C1 segment of cervical spinal cord (tissue), 14 donors: ENCODE measurements around the gene PLA2G2A.
A peak's percentile ranks its signal among the peaks of the same experiment; 100 is the strongest.
"Not testable (repeated sequence)": the region's sequence is repeated elsewhere in the genome, so short reads cannot be mapped to it uniquely, and the experiment has no call there.

Experiments
- DNase-seq, 14 donors: peaks; one replicate each; lab custom pipeline; 2025; lab: John Stamatoyannopoulos, UW

Gene PLA2G2A

GRCh38 chr1:19979494-19979977, at the start of gene PLA2G2A:
PLA2G2A (minus strand) TSS chr1:19979618; CDS start chr1:19978773, 845 bp downstream.
- no peak for DNase-seq

GRCh38 chr1:20028726-20029125, 49.3 kb upstream of the PLA2G2A start:
- DNase-seq = no peak

- no peak for DNase-seq
These were observed 48.7 kb upstream of the PLA2G2A start for GRCh38 chr1:20028125-20028524.

DNA sequence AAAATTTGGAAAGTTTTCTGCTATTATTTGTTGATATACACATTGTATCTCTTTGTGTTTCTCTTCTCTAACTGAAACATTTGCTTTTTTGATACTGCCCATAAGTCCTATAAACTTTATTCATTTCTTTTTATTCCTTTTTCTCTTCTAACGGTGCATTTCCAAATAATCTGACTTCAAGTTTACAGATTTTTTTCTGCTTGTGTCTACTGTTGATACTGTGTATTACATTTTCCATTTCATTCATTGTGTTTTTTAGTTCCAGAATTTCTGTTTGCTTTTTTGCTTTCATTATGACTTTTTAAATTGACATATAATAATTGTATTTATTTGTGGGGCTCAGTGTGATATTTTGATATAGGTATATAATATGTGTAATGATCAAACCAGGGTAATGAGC, 38.3 kb upstream of the PLA2G2A start:
- no peak for DNase-seq

DNA sequence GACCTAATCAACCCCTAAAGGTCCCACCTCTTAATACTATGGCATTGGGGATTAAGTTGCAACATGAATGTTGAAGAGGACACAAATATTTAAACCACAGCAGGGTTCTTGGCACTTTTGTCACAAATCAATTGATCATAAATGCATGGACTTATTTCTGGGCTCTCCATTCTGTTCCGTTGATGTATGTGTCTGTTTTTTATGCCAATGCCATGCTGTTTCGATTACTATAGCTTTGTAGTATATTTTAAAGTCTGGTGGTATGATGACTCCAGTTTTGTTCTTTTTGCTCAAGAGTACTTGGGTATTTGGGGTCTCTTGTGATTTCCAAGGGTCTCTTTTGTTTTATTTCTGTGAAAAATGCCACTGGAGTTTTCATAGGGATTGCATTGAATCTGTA, 34.7 kb upstream of the PLA2G2A start:
- DNase-seq = no peak

DNA sequence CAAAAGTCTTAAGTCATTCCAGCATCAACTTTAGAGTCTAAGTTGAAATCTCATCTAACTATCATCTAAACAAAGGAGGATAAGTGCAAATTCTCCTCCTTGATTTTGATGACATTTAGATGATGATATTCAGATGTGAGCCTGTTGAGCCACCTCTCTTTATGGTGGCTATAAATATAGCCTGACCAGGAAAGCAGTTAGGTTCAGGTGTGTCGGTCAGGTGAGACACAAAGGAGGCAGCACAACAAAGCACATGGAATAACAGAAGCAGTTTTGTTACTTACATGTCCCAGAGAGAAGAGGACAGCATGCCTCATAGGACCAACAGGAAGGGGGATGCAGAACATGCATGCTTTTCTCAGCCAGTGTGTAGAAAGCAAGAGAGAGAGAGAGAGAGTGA, 30.6 kb upstream of the PLA2G2A start:
- DNase-seq = no peak

- DNase-seq = no peak
These were observed 29.8 kb upstream of the PLA2G2A start for GRCh38 chr1:20009212-20009611.

DNA sequence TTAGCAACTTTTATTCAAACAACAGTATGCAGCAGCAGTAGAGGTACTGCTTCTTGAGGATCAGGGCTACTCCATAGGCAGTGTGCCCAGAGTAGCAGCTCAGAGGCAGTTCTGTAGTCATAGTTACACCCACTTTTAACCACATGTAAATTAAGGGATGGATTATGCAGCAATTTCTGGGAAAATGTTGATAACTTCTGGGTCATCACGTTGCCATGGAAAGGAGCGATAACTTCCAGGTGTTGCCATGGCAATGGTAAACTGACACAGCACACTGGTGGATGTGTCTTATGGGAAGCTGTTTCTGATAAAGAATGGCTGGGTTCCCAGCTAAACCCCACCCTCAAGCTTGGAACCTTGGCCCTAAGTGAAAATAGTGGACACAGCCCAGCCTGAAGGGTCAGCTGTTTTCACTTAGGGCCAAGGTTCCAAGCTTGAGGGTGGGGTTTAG, 29.0 kb upstream of the PLA2G2A start:
- no peak for DNase-seq

- not testable (repeated sequence) for DNase-seq
These were observed 19.4 kb upstream of the PLA2G2A start for GRCh38 chr1:19998823-19999222.

DNA sequence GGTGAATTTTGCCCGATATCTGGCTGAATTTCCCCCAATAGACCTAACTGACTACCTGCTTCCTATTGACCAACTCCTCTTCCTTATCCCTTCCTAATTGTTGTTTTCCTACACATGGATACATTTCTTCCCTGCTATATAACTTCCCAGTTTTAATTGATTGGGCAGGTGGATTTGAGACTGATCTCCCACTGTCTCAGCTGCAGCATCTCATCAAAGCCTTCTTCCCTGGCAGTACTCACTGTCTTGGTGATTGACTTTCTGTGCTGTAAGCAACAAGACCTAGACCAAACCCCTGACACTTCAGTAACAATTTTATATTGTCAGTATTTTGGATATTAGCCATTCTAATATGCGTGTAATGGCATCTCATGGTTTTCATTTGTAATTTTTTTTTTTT, 11.3 kb upstream of the PLA2G2A start:
- no peak for DNase-seq

DNA sequence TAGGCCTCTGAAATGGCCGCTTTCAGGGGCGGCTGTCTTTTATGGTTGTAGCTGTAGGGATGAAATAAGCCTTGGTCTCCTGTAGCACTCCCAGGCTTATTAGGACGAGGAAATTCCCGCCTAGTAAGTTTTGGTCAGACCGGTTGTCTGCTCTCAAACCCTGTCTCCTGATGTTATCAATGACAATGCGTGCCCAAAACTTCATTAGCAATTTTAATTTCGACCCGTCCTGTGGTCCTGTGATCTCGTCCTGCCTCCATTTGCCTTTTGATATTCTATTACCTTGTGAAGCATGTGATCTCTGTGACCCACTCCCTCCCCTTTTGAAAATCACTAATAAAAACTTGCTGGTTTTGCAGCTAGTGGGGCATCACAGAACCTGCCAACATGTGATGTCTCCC, 10.8 kb upstream of the PLA2G2A start:
- not testable (repeated sequence) for DNase-seq

DNA sequence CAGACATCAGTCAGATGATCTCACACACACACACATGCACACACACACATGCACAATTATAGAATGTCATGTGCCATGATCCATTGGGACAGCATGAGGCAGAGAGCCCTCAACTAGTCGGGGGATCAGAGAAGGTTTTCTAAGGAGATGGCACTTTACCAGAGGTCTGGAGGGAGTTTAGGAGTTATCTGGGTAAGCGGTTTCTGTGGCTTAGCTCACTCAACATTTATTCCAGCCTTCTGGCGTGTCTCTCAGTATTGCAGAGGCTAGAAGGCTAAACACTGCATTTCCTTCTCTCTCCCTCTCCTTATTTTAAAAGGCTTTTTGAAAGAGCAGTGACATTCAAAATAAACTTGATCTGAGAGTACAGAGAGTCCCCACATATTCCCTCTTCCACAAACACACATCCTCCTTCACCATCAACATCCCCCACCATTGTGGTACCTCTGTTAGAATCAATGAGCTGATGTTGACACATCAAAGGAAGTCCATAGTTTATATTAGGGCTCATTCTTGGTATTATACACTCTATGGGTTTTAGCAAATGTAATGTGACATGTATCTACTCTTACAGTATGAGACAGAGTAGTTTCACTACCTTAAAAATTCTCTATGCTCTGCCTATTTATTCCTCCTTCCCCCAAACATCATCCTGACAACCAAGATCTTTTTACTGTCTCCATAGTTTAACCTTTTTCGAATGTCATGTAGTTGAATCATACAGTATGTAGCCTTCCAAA, 9.0 kb upstream of the PLA2G2A start:
- no peak for DNase-seq

- DNase-seq = no peak
These were observed 8.3 kb upstream of the PLA2G2A start for GRCh38 chr1:19987719-19988118.

DNA sequence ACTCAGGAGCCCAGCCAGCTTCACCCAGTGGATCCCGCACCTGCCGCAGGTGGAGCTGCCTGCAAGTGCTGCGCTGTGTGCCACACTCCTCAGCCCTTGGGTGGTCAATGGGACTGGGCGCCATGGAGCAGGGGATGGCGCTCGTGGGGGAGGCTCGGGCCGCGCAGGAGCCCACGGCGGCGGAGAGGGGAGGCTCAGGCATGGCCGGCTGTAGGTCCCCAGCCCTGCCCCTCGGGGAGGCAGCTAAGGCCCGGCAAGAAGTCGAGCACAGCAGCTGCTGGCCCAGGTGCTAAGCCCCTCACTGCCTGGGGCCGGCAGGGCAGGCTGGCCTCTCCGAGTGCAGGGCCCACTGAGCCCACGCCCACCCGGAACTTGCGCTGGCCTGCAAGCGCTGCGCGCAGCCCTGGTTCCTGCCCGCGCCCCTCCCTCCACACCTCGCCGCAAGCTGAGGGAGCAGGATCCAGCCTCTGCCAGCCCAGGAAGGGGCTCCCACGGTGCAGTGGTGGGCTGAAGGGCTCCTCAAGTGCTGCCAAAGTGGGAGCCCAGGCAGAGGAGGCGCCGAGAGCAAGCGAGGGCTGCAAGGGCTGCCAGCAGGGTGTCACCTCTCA, 5.1 kb upstream of the PLA2G2A start:
- not testable (repeated sequence) for DNase-seq

- no peak for DNase-seq
These were observed 2.3 kb upstream of the PLA2G2A start for GRCh38 chr1:19981507-19982312.

GRCh38 chr1:19981170-19981506, 1.7 kb upstream of the PLA2G2A start:
- DNase-seq = no peak

- DNase-seq = no peak
These were observed 896 bp upstream of the PLA2G2A start for GRCh38 chr1:19980314-19980713.

GRCh38 chr1:19978143-19978542, 1.3 kb downstream of the PLA2G2A start:
- no peak for DNase-seq

DNA sequence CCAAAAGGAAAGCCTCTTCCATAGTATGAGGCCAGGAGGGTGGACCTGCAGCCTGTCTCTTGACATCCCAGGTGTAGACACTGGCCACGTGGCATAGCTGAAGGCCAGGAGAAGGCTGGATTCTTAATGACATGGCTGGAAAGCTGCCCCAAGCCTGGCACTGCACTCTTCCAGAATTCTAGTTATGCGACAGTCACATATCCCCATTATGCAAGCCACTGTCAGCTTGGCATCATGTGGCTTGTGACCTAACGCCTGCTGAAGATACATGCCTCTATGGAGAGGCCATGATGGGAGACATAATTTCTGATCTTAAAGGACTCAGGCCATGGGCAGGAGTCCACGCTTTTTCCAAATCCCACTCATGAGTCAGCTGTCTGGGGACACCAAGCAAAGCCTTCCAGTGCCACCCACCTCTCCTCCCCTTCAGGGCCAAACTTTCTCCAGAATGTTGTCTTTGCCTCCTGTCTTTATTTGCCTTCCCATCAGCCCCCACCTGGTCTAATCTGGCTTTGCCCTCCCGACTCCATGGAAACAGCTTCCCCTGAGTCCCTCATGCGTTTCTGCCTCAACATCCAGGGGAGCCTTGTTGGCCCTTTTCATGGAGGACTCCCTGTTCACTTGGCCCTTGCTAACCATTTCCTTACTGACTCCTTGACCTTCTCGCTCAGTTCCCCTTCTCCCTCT, 3.0 kb downstream of the PLA2G2A start:
- DNase-seq = no peak

DNA sequence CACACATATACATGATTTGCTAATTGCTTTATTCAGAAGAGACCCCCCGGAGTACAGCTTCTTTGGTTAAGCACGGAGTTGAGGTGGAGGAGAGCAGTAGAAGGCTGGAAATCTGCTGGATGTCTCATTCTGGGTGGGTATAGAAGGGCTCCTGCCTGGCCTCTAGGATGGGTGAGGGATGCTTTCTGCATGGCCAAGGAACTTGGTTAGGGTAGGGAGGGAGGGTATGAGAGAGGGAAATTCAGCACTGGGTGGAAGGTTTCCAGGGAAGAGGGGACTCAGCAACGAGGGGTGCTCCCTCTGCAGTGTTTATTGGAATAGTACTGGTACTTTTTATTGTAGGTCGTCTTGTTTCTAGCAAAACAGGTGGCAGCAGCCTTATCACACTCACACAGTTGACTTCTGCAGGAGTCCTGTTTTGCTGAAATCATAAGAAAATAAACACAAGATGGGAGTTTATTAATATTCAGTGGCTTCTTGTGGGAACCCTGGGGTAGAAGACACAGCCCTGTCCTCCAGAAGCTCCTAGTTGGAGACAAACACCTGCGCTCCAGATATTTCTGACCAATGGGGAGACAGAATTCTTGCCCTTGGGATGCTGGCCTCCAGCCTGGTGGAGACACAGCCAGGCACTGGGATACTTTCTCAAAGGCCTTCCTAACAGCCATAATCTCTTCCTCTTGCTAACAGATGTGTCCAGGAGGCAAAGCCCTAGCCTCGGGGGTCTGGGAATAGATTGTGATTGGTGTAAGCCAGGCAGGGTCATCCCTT, 3.8 kb downstream of the PLA2G2A start:
- DNase-seq = no peak

GRCh38 chr1:19974822-19975416, 4.5 kb downstream of the PLA2G2A start:
- peak in 4 of 14 donors; percentile 1 to 11 (median 2) for DNase-seq
